Measurements from ENCODE around the gene SLC38A10. TPM values are rescaled to one million over a fixed set of nuclear protein-coding genes. Genes with fewer than 3 reads are reported as not detected.

Gene SLC38A10
- total RNA-seq, 2 experiments from 2014 or later = 48.3 to 49.5 TPM

GRCh38 chr17:81332914-81333528 lies 37.9 kb upstream of the SLC38A10 start:
- ChIA-PET POLR2A (no interaction called here), CTCF (no interaction called here)

- ChIA-PET CTCF (no interaction called here), POLR2A (no interaction called here)
These were observed 37.2 kb upstream of the SLC38A10 start for GRCh38 chr17:81332118-81332834.

DNA sequence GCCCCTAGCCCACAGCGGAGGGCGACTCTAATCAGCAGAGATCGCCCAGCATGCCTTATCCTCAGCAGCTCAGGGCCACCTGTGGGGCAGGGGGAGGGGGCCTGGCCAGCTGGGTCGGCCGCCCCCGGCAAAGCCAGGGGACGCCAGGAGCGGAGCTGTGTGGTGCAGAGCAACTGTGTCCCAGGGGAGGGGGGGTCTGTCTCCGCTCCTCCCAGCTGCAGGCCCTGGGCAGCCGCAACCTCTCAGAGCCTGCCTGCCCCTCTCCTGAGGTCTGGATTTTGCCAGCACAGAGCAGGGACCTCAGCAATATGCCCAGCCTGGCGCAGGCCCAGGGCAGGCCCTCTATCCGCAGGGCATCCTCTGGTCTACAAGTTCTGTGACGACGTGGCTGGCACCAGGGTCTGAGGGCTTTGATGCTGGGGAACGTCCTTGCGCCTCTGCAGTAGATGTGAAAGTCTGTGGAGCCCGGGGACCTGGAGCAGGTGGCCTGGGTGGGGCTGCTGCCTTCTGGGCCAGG lies 36.5 kb upstream of the SLC38A10 start:
- CTCF ChIA-PET = no interaction called here

DNA sequence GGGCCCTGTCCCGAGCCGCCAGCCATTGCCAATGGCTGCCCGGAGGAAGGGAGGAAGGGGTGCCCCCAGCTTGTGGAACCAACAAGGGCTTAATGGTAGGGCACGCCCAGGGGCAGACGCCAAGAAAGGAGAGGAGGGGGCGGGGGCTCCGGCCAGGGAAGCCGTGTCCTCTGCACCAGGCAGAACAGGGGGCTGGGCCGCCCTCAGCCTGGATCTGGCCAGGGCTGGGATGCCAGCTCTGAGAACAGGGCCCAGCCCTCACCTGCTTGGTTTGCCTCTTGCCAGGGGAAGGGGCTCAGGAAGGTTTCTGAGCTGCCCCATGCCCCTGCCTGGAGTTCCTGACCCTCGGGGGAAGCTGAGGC lies 35.8 kb upstream of the SLC38A10 start:
- ChIA-PET POLR2A (no interaction called here), CTCF (no interaction called here)

More for the DNA sequence above, 36.5 kb upstream of the SLC38A10 start:
- POLR2A ChIA-PET = no interaction called here

GRCh38 chr17:81329927-81330883 lies 35.1 kb upstream of the SLC38A10 start:
- ChIA-PET POLR2A (no interaction called here), CTCF (no interaction called here)

DNA sequence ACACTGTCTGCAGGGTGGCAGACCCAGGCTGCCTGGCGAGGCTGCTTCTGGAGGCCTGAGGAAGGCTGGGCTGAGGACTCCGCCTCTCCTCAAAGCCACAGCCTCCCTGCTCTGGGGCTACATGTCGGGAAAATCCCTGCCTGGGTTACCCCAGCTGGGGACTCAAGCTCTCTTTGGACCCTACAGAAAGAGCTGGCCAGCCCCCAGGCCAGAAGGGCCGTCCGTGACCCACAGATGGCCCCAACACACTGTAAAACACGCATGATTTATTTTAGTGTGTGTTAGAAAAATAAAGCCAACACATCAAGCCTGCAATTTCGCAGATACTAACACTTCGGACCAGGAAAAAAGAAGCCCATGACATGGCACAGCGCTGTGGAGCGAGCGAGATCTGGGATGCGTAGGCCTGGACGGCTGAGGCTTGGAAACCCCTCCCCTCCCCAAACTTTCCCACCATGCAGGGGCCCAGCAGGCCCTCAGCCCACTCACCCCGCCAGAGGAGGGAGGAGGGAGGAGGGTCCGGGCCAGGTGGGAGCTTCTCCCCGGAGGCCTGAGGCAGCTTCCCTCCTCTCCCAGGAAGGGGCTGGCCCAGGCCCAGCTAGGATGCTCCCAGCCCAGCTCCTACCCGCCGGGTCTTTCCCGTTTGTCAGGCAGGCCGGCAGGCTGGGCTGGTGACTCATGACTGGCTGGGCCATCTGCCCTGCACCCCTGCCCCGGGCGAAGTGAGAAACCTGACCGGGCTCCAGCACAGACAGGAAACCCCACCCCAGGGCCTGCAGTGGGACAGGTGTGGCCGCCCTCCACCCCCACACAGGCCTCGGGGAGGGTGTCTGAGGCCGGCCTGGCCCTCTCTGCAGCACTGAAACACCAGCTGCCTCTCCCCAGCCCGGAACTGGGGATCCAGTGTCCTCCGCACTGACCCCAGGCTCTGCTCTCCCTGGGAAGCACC lies 34.1 kb upstream of the SLC38A10 start:
- CTCF ChIA-PET = no interaction called here
- POLR2A ChIA-PET = no interaction called here

- POLR2A ChIA-PET = no interaction called here
- CTCF ChIA-PET = no interaction called here
These were observed 33.4 kb upstream of the SLC38A10 start for GRCh38 chr17:81328489-81328888.

- ChIA-PET POLR2A (no interaction called here), CTCF (interaction anchor here (0.7 kb wide), 1 partner anchor 15 kb away, joined by 3 read pairs; no protein-coding TSS in a partner anchor)
These were observed 30.7 kb upstream of the SLC38A10 start for GRCh38 chr17:81325714-81326358.

DNA sequence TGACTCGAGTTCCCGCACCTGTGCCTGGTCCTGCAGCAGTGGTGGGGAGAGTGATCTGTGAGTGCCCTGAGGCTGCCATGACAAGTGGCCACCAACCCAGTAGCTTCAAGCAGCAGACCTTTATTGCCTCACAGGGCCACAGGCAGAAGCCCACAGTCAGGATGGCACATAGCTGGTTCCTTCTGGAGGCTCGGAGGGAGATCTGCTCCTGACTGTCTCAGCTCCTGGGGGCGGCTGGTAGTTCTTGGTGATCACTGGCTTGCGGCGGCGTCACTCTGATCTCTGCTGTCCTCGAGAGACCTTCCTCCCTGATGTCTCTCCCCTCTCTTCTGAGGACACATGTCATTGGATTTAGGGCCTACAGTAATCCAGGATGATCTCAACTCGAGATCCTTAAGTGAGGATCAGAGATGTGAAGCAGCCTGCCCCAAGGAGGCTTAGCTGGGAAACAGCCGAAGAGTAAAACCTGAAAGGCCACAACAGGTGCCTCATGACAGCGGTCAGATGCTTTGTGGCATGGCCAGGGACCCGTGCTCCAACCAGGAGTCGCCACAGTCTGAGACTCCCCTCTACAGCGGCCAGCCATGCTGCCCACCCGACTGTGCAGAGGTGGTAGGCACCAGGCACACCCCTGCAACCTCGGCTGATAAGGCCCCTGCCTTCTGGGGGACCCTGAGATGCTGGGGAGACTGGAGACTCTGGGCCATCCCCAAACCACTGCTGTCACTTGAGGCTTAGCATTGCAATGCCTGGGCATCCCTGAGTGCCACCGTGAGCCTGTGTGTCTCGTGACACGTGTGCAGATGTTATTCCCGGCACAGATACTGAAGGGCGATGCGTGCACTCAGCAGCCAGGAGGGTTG lies 30.0 kb upstream of the SLC38A10 start:
- POLR2A ChIA-PET = no interaction called here
- CTCF ChIA-PET = interaction anchor here (0.5 to 0.6 kb wide), 2 partner anchors 54 to 165 kb away, joined by 3 read pairs; no protein-coding TSS in a partner anchor

DNA sequence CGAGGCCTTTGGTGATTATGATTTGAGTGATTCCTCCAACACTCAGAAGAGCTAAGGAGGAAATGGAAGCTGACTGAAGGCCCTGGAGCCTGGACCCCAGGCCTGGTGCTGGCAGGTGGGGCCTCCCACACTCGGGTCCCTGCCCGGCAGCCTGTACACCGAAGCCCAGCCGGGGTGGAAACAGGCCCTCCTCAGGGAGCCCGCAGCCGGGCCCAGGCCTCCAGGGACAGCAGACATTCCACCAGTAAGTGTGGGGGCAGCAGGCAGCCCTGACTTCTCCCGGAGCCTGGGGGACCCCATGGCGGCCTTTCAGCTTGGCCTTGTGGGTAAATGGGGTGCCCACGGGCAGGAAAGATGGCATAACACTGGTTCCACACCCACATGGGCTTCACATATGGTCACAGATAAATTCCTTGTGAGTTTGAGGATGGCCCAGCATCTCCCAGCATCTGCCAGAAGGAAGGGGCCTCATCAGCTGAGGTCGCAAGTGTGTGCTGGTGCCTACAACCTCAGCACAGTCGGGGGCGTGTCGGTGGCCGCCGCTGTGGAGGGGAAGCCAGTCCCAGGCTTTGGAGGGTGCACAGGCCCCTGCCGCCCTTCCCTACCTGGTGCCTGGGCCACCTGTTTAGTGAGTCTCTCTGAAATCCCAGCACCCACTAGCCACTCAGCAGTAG lies 29.2 kb upstream of the SLC38A10 start:
- POLR2A ChIA-PET = no interaction called here
- CTCF ChIA-PET = interaction anchor here (0.5 to 1.5 kb wide), 2 partner anchors 53 to 161 kb away, joined by 3 to 4 read pairs; no protein-coding TSS in a partner anchor

GRCh38 chr17:81323411-81323868 lies 28.3 kb upstream of the SLC38A10 start:
- ChIA-PET CTCF (interaction anchor here (1.4 to 1.5 kb wide), 2 partner anchors 71 to 161 kb away, joined by 3 to 4 read pairs; no protein-coding TSS in a partner anchor), POLR2A (no interaction called here)

DNA sequence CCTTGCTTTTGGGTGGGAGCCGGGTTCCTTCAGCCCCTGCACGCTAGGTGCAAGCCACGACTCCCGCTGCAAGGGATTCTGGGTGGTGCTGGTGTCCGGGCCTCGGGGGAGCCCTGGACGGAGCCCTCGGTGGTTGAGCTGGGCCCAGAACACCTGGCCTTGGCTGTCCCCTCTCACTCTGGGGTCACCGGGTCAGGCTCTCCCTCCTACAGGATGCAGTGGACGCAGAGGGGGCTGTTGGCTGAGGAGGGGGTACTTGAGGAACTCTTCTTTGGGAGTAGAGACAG lies 27.9 kb upstream of the SLC38A10 start:
- ChIA-PET CTCF (interaction anchor here (1.4 to 1.5 kb wide), 2 partner anchors 70 to 162 kb away, joined by 3 to 4 read pairs; no protein-coding TSS in a partner anchor), POLR2A (no interaction called here)

DNA sequence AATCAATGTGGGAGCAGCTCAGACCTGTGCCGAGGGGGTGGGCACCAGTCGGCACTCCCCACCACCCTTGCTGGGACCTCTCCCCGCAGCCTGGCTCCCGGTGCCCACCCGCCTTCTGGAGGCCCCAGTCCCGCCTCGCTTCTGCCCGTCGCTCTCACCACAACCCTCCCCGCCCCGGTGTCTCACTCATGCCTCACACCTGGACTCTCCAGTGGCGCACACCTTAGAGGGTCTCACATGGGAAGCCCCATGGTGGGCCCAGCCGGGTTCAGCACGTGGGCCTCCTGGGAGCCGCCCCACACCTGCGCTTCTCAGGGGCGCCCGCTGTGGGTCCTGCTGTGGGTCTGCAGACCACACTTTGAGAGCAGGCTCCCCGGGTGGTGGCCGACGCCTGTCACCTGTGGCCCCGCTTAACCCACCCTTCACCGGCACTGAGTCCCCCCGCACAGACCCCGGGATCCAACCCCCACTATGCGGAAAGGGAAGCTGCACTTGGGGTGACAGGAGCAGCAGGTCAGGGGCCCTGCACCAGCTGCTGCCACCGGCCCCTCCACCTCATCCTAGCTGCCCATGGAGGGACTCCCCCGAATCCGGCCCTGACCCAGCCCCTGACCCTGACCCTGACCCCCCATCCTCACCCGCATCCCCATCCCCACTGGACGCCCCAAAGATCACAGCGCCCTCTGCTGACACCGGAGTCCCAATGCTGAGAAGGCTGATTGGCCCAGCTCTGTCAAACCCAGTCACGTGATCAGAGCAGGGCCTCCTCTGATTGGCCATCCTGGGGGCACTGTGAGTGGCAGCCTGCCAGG lies 27.4 kb upstream of the SLC38A10 start:
- ChIA-PET CTCF (interaction anchor here (1.4 to 1.5 kb wide), 2 partner anchors 70 to 162 kb away, joined by 3 to 4 read pairs; no protein-coding TSS in a partner anchor), POLR2A (no interaction called here)

GRCh38 chr17:81317961-81318605 lies 23.0 kb upstream of the SLC38A10 start:
- POLR2A ChIA-PET = no interaction called here
- CTCF ChIA-PET = no interaction called here

DNA sequence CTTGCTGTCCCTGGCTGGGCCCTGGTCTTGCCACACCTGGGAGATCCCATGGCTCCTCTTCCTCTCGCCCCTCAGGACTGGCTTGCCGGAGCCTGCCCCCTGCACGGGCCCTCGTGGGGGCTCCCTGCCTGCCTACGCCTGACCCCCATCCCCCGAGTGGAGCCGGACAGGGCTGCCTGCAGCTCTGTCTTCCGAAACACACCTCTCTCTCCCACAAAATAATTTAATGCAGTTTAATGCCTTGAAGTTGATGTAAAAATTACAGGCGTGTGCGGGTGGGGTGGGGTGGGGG lies 22.4 kb upstream of the SLC38A10 start:
- CTCF ChIA-PET = no interaction called here
- POLR2A ChIA-PET = no interaction called here

DNA sequence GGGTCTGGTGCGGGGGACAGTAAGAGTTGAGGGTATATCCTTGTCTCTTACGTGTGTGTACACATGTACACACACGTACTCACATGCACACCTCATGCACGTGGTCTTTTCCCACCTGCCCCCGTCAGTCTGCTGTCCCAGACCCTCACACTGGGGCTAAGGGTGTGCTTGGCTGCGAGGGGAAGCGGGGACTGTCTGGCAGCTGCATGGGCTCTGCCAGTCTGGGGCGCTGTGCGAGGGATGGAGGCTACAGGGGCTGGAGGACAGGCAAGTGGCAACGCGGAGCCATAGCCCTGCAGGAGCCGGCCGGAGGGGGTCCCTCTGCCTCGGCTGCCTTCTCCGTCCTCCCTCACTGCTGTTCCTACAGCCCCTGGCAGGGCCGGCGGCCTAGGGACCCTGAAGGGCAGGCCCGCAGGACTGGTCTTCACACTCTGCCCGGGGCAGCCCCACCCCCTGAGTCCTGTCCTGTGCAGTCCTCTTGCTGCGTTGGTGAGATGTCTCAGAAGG lies 20.8 kb upstream of the SLC38A10 start:
- ChIA-PET POLR2A (no interaction called here), CTCF (no interaction called here)

All from activated CD8-positive, alpha-beta memory T cell treated with anti-CD3 and anti-CD28 coated beads for 36 hours (primary cell).